Activated naive CD8-positive, alpha-beta T cell treated with anti-CD3 and anti-CD28 coated beads, Interleukin-2, amount 50 U/mL, for 24 hours (primary cell): ENCODE results near the gene C16orf96.

Experiments used
- ATAC-seq: fragments of 150-1000 bp; cut with Tn5 transposase; one replicate; pipeline ENCODE4 v1.10.0; 2021
- DNase-seq: peaks from one replicate; pipeline ENCODE4 v3.0.0; 2021
- H3K27ac Mint-ChIP-seq: one replicate; pipeline ENCODE4 v1.8.0; 2021; ENCODE audit warnings: mild to moderate bottlenecking, mixed read lengths
- H3K27me3 Mint-ChIP-seq: one replicate; pipeline ENCODE4 v1.8.0; 2021; ENCODE audit warnings: mixed read lengths
- H3K36me3 Mint-ChIP-seq: one replicate; pipeline ENCODE4 v1.8.0; 2021; ENCODE audit warnings: low read depth, mixed read lengths
- H3K4me1 Mint-ChIP-seq: one replicate; pipeline ENCODE4 v1.8.0; 2021; ENCODE audit warnings: mixed read lengths
- H3K4me3 Mint-ChIP-seq: one replicate; pipeline ENCODE4 v1.8.0; 2021; ENCODE audit warnings: mild to moderate bottlenecking, moderate library complexity, mixed read lengths
- H3K9me3 Mint-ChIP-seq: one replicate; pipeline ENCODE4 v1.8.0; 2021; ENCODE audit warnings: mixed read lengths

C16orf96 gene

GRCh38 chr16:4641306-4641687, 85.2 kb downstream of the C16orf96 start:
- DNase-seq (no peak), ATAC-seq (no peak)
- Mint-ChIP-seq H3K9me3 (no peaks in the 10 kb centered on the region), H3K27me3 (no peaks in the 10 kb centered on the region), H3K4me1 (peaks cover 30% of the 10 kb centered on the region), H3K4me3 (no peak overlapping the region), H3K36me3 (no peaks in the 10 kb centered on the region), H3K27ac (peak overlapping the region; percentile 49)

GRCh38 chr16:4641895-4642294, 85.8 kb downstream of the C16orf96 start:
- peaks cover 35% of the 10 kb centered on the region for H3K4me1 Mint-ChIP-seq
- no peak for DNase-seq
- H3K27ac Mint-ChIP-seq: no peak overlapping the region
- no peak for ATAC-seq
- H3K9me3 Mint-ChIP-seq: no peaks in the 10 kb centered on the region
- H3K27me3 Mint-ChIP-seq: no peaks in the 10 kb centered on the region
- no peak overlapping the region for H3K4me3 Mint-ChIP-seq
- no peaks in the 10 kb centered on the region for H3K36me3 Mint-ChIP-seq

DNA sequence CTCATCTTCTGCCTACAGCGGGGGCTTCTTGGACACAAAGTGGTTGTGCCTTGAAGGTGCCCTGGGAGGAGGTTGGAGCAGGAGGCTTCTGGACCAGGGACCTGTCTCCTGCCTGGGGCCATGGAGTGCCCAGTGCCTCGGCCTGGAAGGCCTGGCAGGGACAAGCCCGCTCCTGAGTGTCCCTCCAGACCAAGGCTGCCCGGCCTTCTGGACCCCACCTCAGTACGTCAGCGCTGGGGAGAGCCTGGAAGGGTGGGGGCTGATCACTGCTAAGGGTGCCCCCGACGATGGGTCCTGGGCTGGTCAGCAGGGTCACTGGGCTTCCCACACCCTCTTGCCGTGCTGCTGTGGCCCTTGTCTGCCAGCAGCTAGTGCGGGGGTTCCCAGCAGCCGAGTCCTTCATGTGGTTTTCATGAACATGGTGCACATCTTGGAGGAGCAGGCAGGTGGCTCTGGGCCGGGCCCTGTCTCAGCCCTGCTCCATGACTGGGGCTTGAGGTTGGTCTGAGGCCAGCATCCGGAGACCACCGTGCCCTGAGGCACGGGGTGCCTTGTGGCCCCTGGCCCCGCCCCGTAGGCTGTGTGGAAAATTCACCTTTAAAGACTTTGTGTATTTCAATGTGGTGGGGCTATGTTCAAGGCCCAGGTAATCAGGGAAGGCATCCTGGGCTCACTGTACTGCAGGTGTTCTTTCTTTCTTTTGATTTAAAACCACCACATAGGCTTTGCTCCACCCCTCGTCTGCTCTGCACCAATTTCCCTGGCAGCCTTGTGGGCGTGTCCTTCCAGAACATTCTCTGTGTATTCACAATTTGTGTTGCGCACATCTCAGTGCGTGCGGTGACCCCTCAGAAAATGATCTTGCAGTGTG, 90.9 kb downstream of the C16orf96 start:
- Mint-ChIP-seq H3K4me3 (no peak overlapping the region), H3K9me3 (no peaks in the 10 kb centered on the region), H3K27me3 (no peaks in the 10 kb centered on the region), H3K4me1 (peaks cover 32% of the 10 kb centered on the region), H3K36me3 (peaks cover 8% of the 10 kb centered on the region), H3K27ac (peak overlapping the region; percentile 55)
- ATAC-seq (no peak), DNase-seq (no peak)

DNA sequence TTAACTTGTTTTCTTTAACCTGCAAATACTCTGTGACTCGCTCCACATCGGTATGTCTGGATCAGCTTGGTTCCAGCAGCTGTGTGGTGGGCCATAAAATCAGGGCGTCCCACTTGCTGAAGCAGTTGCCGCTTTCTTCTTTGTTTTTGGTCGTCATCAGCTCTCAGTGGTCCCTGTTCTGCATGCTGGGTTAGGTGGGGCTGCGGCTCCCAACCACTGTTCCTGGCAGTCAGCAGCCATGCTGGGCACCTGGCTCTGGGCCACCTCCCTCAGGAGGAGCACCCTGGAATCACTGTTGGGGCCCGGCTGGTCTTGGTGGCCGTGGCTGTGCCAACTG, 91.5 kb downstream of the C16orf96 start:
- Mint-ChIP-seq H3K4me1 (peaks cover 32% of the 10 kb centered on the region), H3K9me3 (no peaks in the 10 kb centered on the region), H3K4me3 (no peak overlapping the region), H3K27me3 (no peaks in the 10 kb centered on the region), H3K36me3 (peaks cover 8% of the 10 kb centered on the region), H3K27ac (peak overlapping the region; percentile 55)
- DNase-seq (no peak), ATAC-seq (no peak)

DNA sequence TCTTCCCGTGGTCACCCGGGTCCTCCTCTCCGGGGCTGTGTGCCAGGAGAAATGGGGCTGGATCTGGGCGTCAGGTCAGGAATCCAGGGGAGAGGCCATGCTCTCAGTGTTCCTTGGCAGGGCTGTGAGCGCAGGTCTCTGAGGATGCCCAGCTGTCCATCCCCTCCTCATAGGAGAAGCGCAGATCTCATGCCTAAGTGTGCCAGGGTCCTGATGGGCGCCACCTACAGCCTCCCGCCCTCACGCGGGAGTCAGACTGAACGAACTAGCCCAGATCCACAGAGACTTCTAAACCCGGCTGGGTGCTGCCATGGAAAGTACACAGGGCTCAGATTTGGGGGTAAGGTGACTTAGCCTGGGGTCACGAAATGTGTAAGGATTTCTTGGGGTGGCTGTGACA, 92.8 kb downstream of the C16orf96 start:
- ATAC-seq (peak; percentile 40), DNase-seq (no peak)
- peak overlapping the region; percentile 24 for H3K4me3 Mint-ChIP-seq
- H3K27ac Mint-ChIP-seq: peak overlapping the region; percentile 82
- peaks cover 8% of the 10 kb centered on the region for H3K36me3 Mint-ChIP-seq
- H3K27me3 Mint-ChIP-seq: no peaks in the 10 kb centered on the region
- peaks cover 32% of the 10 kb centered on the region for H3K4me1 Mint-ChIP-seq
- H3K9me3 Mint-ChIP-seq: no peaks in the 10 kb centered on the region

DNA sequence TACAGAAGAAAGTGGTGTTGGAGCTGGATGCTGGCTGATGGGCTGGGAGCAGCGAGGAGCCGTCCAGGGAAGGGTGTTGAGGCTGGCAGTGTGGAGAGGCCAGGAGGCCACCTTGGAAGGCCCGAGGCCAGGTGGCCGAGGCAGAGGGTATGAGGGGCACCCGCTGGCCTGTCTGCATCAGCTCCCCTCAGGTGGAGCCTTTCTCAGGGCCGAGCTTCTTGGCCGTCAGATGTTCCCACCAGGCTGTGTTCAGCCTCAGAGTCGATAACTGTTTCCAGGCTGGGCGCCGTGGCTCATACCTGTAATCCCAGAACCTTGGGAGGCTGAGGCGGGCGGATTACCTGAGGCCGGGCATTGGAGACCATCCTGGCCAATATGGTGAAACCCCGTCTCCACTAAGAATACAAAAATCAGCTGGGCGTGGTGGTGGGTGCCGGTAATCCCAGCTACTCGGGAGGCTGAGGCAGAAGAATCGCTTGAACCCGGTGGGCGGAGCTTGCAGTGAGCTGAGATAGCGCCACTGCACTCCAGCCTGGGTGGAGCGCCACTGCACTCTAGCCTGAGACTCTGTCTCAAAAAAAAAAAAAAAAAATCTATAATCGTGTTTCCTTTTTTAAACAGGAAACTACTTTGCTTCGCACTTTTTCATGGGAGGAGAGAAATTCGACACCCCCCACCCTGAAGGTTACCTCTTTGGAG, 93.8 kb downstream of the C16orf96 start:
- no peak overlapping the region for H3K27ac Mint-ChIP-seq
- no peak for ATAC-seq
- peaks cover 32% of the 10 kb centered on the region for H3K4me1 Mint-ChIP-seq
- H3K27me3 Mint-ChIP-seq: no peaks in the 10 kb centered on the region
- no peak overlapping the region for H3K4me3 Mint-ChIP-seq
- H3K36me3 Mint-ChIP-seq: peaks cover 11% of the 10 kb centered on the region
- DNase-seq: peak; percentile 23
- H3K9me3 Mint-ChIP-seq: no peaks in the 10 kb centered on the region
